ENCODE measurements around the gene CAMTA1.

GRCh38 chr1:7339953-7340352 lies 554.7 kb downstream of the CAMTA1 start:
- no peak for TF ChIP-seq CTCF (conservative IDR thresholded peaks at IDR 0.05; ENCODE audit: low read depth, low read length)
- TF ChIP-seq EZH2 (IDR thresholded peaks at IDR 0.05; ENCODE audit: borderline replicate concordance, low read depth, low read length, poor library complexity, severe bottlenecking): no peak

Data from A673 (cell line).